ENCODE results near the gene DLG2.

Gene DLG2

GRCh38 chr11:83923961-83924360, 1703.2 kb downstream of the DLG2 start:
- Mint-ChIP-seq H3K27me3 (ENCODE audit: low read depth, poor library complexity) (peaks cover 5% of the 10 kb centered on the region), H3K4me1 (peaks cover 12% of the 10 kb centered on the region), H3K9me3 (no peaks in the 10 kb centered on the region), H3K4me3 (no peak overlapping the region), H3K27ac (peak overlapping the region; percentile 1), H3K36me3 (ENCODE audit: low read depth) (no peaks in the 10 kb centered on the region)
- DNase-seq, result no peak
- no peak for TF ChIP-seq CTCF (IDR thresholded peaks at IDR 0.05)

GRCh38 chr11:83922953-83923352, 1704.2 kb downstream of the DLG2 start:
- TF ChIP-seq CTCF (IDR thresholded peaks at IDR 0.05), result no peak
- H3K36me3 Mint-ChIP-seq (ENCODE audit: low read depth), result no peaks in the 10 kb centered on the region
- no peaks in the 10 kb centered on the region for H3K9me3 Mint-ChIP-seq
- no peak overlapping the region for H3K4me3 Mint-ChIP-seq
- H3K27ac Mint-ChIP-seq, result no peak overlapping the region
- DNase-seq, result no peak
- H3K27me3 Mint-ChIP-seq (ENCODE audit: low read depth, poor library complexity), result peaks cover 5% of the 10 kb centered on the region
- peaks cover 23% of the 10 kb centered on the region for H3K4me1 Mint-ChIP-seq

- Mint-ChIP-seq H3K4me1 (peaks cover 29% of the 10 kb centered on the region), H3K27ac (no peak overlapping the region), H3K9me3 (no peaks in the 10 kb centered on the region), H3K36me3 (ENCODE audit: low read depth) (no peaks in the 10 kb centered on the region), H3K27me3 (ENCODE audit: low read depth, poor library complexity) (peaks cover 5% of the 10 kb centered on the region), H3K4me3 (no peak overlapping the region)
- no peak for TF ChIP-seq CTCF (IDR thresholded peaks at IDR 0.05)
- no peak for DNase-seq
Observed at GRCh38 chr11:83922318-83922717, 1704.8 kb downstream of the DLG2 start.

GRCh38 chr11:83921447-83922192, 1705.5 kb downstream of the DLG2 start:
- no peak for TF ChIP-seq CTCF (IDR thresholded peaks at IDR 0.05)
- H3K4me3 Mint-ChIP-seq, result no peak overlapping the region
- no peak overlapping the region for H3K27ac Mint-ChIP-seq
- no peaks in the 10 kb centered on the region for H3K9me3 Mint-ChIP-seq
- H3K4me1 Mint-ChIP-seq, result peaks cover 31% of the 10 kb centered on the region
- peaks cover 5% of the 10 kb centered on the region for H3K27me3 Mint-ChIP-seq (ENCODE audit: low read depth, poor library complexity)
- no peaks in the 10 kb centered on the region for H3K36me3 Mint-ChIP-seq (ENCODE audit: low read depth)
- no peak for DNase-seq

- Mint-ChIP-seq H3K4me1 (peaks cover 31% of the 10 kb centered on the region), H3K27ac (peak overlapping the region; percentile 54), H3K9me3 (no peaks in the 10 kb centered on the region), H3K36me3 (ENCODE audit: low read depth) (no peaks in the 10 kb centered on the region), H3K4me3 (no peak overlapping the region), H3K27me3 (ENCODE audit: low read depth, poor library complexity) (peaks cover 5% of the 10 kb centered on the region)
- no peak for TF ChIP-seq CTCF (IDR thresholded peaks at IDR 0.05)
- peak; percentile 9 for DNase-seq
Observed at GRCh38 chr11:83918476-83918875, 1708.7 kb downstream of the DLG2 start.

GRCh38 chr11:83914995-83915394, 1712.1 kb downstream of the DLG2 start:
- DNase-seq, result no peak
- no peaks in the 10 kb centered on the region for H3K27me3 Mint-ChIP-seq (ENCODE audit: low read depth, poor library complexity)
- H3K36me3 Mint-ChIP-seq (ENCODE audit: low read depth), result no peaks in the 10 kb centered on the region
- no peak for TF ChIP-seq CTCF (IDR thresholded peaks at IDR 0.05)
- H3K27ac Mint-ChIP-seq, result no peak overlapping the region
- no peak overlapping the region for H3K4me3 Mint-ChIP-seq
- peaks cover 21% of the 10 kb centered on the region for H3K4me1 Mint-ChIP-seq
- H3K9me3 Mint-ChIP-seq, result no peaks in the 10 kb centered on the region

All from nephron progenitor cell (in vitro differentiated cells).